GM10248 (cell line): ENCODE data around the gene SEMA4C.

Experiments
- CTCF ChIA-PET: fragments of 300-600 bp; sonication (Branson Sonifier 250); formaldehyde crosslinking; extraction: SDS; loops from one replicate; lab custom pipeline; 2021; ENCODE audit warnings: antibody characterized with exemption; lab: Yijun Ruan, JAX
- POLR2A ChIA-PET: fragments of 350-650 bp; sonication (Branson Sonifier 250); formaldehyde crosslinking; extraction: SDS; loops from one replicate; lab custom pipeline; 2020; ENCODE audit warnings: antibody characterized with exemption; lab: Yijun Ruan, JAX
- DNase-seq: peaks from one replicate; pipeline ENCODE4 v3.0.0; 2012; ENCODE audit errors: extremely low spot score
- TF ChIP-seq, protein P1 (sequence below): IDR thresholded peaks from 2 replicates; pipeline ENCODE4 v1.5.1; 2012; ENCODE audit warnings: mild to moderate bottlenecking, low read depth; ENCODE audit errors: extremely low read depth, missing control alignments, control extremely low read depth

The SEMA4C gene

GRCh38 chr2:96857667-96858372 lies 12.1 kb downstream of the SEMA4C start, which contains the start of gene ANKRD39:
TSS of gene ANKRD39 (minus strand) at chr2:96858016. CDS start at chr2:96857987, 29 bp downstream.
- CTCF ChIA-PET: interaction anchor here (0.6 to 6.8 kb wide), 46 partner anchors 10 to 741 kb away, joined by 3 to 114 read pairs (median 6); partner anchors contain the start of genes ADRA2B, ANKRD23, ANKRD36 and CNNM3
- TF ChIP-seq, protein P1, sequence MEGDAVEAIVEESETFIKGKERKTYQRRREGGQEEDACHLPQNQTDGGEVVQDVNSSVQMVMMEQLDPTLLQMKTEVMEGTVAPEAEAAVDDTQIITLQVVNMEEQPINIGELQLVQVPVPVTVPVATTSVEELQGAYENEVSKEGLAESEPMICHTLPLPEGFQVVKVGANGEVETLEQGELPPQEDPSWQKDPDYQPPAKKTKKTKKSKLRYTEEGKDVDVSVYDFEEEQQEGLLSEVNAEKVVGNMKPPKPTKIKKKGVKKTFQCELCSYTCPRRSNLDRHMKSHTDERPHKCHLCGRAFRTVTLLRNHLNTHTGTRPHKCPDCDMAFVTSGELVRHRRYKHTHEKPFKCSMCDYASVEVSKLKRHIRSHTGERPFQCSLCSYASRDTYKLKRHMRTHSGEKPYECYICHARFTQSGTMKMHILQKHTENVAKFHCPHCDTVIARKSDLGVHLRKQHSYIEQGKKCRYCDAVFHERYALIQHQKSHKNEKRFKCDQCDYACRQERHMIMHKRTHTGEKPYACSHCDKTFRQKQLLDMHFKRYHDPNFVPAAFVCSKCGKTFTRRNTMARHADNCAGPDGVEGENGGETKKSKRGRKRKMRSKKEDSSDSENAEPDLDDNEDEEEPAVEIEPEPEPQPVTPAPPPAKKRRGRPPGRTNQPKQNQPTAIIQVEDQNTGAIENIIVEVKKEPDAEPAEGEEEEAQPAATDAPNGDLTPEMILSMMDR: peak; percentile 96
- POLR2A ChIA-PET: interaction anchor here (1.4 kb wide), 1 partner anchor 15 kb away, joined by 3 read pairs; no protein-coding TSS in a partner anchor
- DNase-seq: peak; percentile 100

DNA sequence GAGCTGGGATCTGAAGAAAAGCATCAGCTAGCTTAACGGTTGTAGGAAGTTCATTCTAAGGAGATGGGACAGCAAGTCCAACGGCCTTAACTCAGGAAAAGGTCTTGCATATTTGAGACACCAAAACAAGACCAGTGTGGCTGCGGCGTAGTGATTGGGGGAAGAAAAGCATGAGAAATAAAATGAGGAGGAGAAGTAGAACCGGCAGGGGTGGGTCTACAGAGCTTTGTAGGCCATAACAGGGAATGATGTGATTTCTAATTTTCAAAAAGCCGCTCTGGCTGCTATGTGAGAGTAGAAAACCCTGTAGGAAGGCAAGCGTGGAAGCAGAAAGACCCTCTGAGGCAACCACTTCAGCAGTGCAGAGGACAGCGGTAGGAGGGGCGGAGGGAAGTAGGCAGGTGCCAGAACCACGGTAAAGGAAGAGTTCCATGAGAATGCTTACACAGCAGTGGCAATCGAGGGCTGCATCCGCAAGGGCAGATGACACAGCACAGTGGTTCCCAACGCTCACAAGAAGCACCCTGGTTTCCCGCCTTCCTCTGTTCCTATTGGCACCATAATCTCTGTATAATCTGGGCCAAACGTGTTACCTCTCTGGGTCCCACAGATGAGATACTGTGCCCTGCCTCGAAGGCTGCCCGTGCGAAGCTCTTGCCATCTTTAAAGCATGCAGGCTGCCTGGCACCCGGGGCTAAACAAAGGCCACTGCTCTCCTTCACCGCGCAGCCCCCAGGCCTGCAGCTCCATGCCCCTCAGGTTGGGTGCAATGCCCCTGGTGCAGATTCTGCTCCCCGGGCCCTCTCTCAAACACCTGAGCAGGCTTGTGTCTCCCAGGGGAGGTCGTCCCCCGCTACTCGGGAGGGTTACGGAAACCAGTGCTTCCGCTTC lies 12.9 kb downstream of the SEMA4C start:
- ChIA-PET POLR2A (interaction anchor here (1.4 kb wide), 1 partner anchor 16 kb away, joined by 3 read pairs; no protein-coding TSS in a partner anchor), CTCF (interaction anchor here (0.6 to 6.8 kb wide), 44 partner anchors 9 to 740 kb away, joined by 3 to 114 read pairs (median 6); partner anchors contain the start of genes ADRA2B, ANKRD23, ANKRD36 and CNNM3)
- no peak for DNase-seq
- TF ChIP-seq, protein P1: no peak

- POLR2A ChIA-PET: no interaction called here
- TF ChIP-seq, protein P1: no peak
- CTCF ChIA-PET: interaction anchor here (1.0 to 1.6 kb wide), 2 partner anchors 16 to 106 kb away, joined by 4 read pairs; no protein-coding TSS in a partner anchor
- no peak for DNase-seq
Observed at GRCh38 chr2:96853321-96853720, 16.6 kb downstream of the SEMA4C start.

- TF ChIP-seq, protein P1: no peak
- ChIA-PET POLR2A (no interaction called here), CTCF (interaction anchor here (1.0 to 1.6 kb wide), 4 partner anchors 16 to 107 kb away, joined by 3 to 4 read pairs (median 4); no protein-coding TSS in a partner anchor)
Observed at GRCh38 chr2:96852667-96853066, 17.2 kb downstream of the SEMA4C start.

DNA sequence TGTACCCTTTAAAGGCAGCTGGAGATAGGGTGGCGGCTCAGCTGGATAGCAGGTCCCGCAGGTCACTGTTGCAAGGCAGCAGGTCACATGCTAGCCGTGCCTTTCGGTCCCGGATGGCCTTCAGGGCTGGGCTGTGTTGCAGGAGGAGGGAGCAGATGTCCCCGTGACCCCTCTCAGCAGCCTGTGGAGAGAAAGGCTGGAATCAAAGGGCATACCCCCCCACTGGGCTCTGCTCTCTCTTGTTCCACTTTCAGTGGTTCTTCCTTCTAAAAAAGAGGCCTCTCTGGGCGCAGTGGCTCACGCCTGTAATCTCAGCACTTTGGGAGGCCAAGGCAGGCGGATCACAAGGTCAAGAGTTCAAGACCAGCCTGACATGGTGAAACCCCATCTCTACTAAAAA lies 21.6 kb downstream of the SEMA4C start:
- DNase-seq: no peak
- TF ChIP-seq, protein P1: no peak
- CTCF ChIA-PET: interaction anchor here (1.8 to 3.6 kb wide), 2 partner anchors 9 to 21 kb away, joined by 6 to 28 read pairs; partner anchors contain the start of gene ANKRD39
- POLR2A ChIA-PET: no interaction called here

More at GRCh38 chr2:96852667-96853066, 17.2 kb downstream of the SEMA4C start:
- no peak for DNase-seq

- no peak for DNase-seq
- ChIA-PET POLR2A (interaction anchor here (0.8 kb wide), 1 partner anchor 9 kb away, joined by 6 read pairs; no protein-coding TSS in a partner anchor), CTCF (interaction anchor here (1.8 to 3.6 kb wide), 2 partner anchors 10 to 21 kb away, joined by 6 to 28 read pairs; partner anchors contain the start of gene ANKRD39)
- TF ChIP-seq, protein P1: no peak
Observed at GRCh38 chr2:96847586-96847985, 22.3 kb downstream of the SEMA4C start.
